HG03460 (cell line): ENCODE results near the gene AKAP8.
"Not testable (repeated sequence)": the region's sequence is repeated elsewhere in the genome, so short reads cannot be mapped to it uniquely, and the experiment has no call there.

ENCODE experiments used
- ATAC-seq: cut with Tn5 transposase; IDR thresholded peaks from one replicate; pipeline ENCODE4 v1.9.1; 2021; ENCODE audit not compliant: unreplicated experiment

Gene AKAP8

GRCh38 chr19:15404097-15404779 lies 24.7 kb upstream of the AKAP8 start:
- ATAC-seq: no peak

- no peak for ATAC-seq
Measured at GRCh38 chr19:15403151-15403531, 23.6 kb upstream of the AKAP8 start.

GRCh38 chr19:15402411-15403150 lies 23.0 kb upstream of the AKAP8 start:
- ATAC-seq: no peak

- ATAC-seq: no peak
Measured at GRCh38 chr19:15401397-15401710, 21.8 kb upstream of the AKAP8 start.

GRCh38 chr19:15400521-15401396 lies 21.2 kb upstream of the AKAP8 start:
- ATAC-seq: no peak

GRCh38 chr19:15399635-15400034 lies 20.0 kb upstream of the AKAP8 start:
- no peak for ATAC-seq

- no peak for ATAC-seq
Measured at GRCh38 chr19:15399234-15399515, 19.6 kb upstream of the AKAP8 start.

GRCh38 chr19:15398501-15399233 lies 19.1 kb upstream of the AKAP8 start:
- no peak for ATAC-seq

- no peak for ATAC-seq
Measured at GRCh38 chr19:15397782-15398181, 18.2 kb upstream of the AKAP8 start.

GRCh38 chr19:15397236-15397635 lies 17.6 kb upstream of the AKAP8 start:
- ATAC-seq: no peak

- no peak for ATAC-seq
Measured at GRCh38 chr19:15396436-15396835, 16.8 kb upstream of the AKAP8 start.

GRCh38 chr19:15395251-15395650 lies 15.7 kb upstream of the AKAP8 start:
- not testable (repeated sequence) for ATAC-seq

- no peak for ATAC-seq
Measured at GRCh38 chr19:15394426-15394825, 14.8 kb upstream of the AKAP8 start.

- ATAC-seq: no peak
Measured at GRCh38 chr19:15393963-15394362, 14.4 kb upstream of the AKAP8 start.

GRCh38 chr19:15390814-15391213 lies 11.2 kb upstream of the AKAP8 start:
- ATAC-seq: no peak

GRCh38 chr19:15381864-15382263 lies 2.3 kb upstream of the AKAP8 start:
- ATAC-seq: no peak

- no peak for ATAC-seq
Measured at GRCh38 chr19:15381429-15381828, 1.8 kb upstream of the AKAP8 start.

- peak; percentile 21 for ATAC-seq
Measured at GRCh38 chr19:15379999-15380647, 536 bp upstream of the AKAP8 start.

GRCh38 chr19:15378534-15379082 lies 979 bp downstream of the AKAP8 start:
- no peak for ATAC-seq

GRCh38 chr19:15374796-15375440 lies 4.7 kb downstream of the AKAP8 start:
- ATAC-seq: no peak
